NB4 (cell line): ENCODE measurements around the gene VTCN1.

ENCODE experiments used
- CTCF ChIP-seq: IDR thresholded peaks from one replicate; pipeline ENCODE4 v1.5.1; 2012; ENCODE audit warnings: low read depth, low read length
- MAX ChIP-seq: IDR thresholded peaks from 2 replicates; pipeline ENCODE4 v1.6.1; 2011; ENCODE audit warnings: low read depth, low read length
- POLR2A ChIP-seq: IDR thresholded peaks from 2 replicates; pipeline ENCODE4 v1.6.1; 2011; ENCODE audit warnings: mild to moderate bottlenecking; ENCODE audit not compliant: insufficient read length; ENCODE audit errors: extremely low read depth

- no peak for TF ChIP-seq MAX
- no peak for TF ChIP-seq CTCF
- no peak for TF ChIP-seq POLR2A
Observed at GRCh38 chr1:117143871-117144270, 66.9 kb downstream of the VTCN1 start.
